Upper lobe of left lung (tissue), 6 donors: Measurements from ENCODE around the gene GALNT11. TPM values are rescaled to one million over a fixed set of nuclear protein-coding genes. Genes with fewer than 3 reads are reported as not detected.
"Not testable (repeated sequence)": the region's sequence is repeated elsewhere in the genome, so short reads cannot be mapped to it uniquely, and the experiment has no call there.

Experiments
- ATAC-seq, 2 donors: fragments of 200-7000 bp; cut with Tn5 transposase; one replicate each; pipeline ENCODE4 v1.9.1; 2022; ENCODE audit warnings: mild to moderate bottlenecking in 2 of 2, moderate library complexity in 2 of 2; ENCODE audit not compliant: low FRiP score in 2 of 2
- DNase-seq, 2 donors: peaks; one replicate each; pipeline ENCODE4 v3.0.0-alpha.2; 2019 to 2020
- H3K27ac ChIP-seq, 4 donors: fragments of 200-600 bp; sonication (generic); one replicate each; pipeline ENCODE4 v1.5.1; 2016 to 2019
- H3K27me3 ChIP-seq, 4 donors: fragments of 200-600 bp; sonication (generic); one replicate each; pipeline ENCODE4 v1.5.1; 2017 to 2019
- H3K36me3 ChIP-seq, 4 donors: fragments of 200-600 bp; sonication (generic); one replicate each; pipeline ENCODE4 v1.5.1; 2016 to 2019
- H3K4me1 ChIP-seq, 4 donors: fragments of 200-600 bp; sonication (generic); one replicate each; pipeline ENCODE4 v1.5.1; 2018 to 2019
- H3K4me3 ChIP-seq, 4 donors: fragments of 200-600 bp; sonication (generic); one replicate each; pipeline ENCODE4 v1.5.1; 2017 to 2019; ENCODE audit warnings: mild to moderate bottlenecking in 2 of 4, moderate library complexity in 1 of 4
- H3K9me3 ChIP-seq, 4 donors: fragments of 200-600 bp; sonication (generic); one replicate each; pipeline ENCODE4 v1.5.1; 2018 to 2019
- CTCF ChIP-seq, 6 experiments: fragments of 450-650 bp in 4 of 6; fragments of 200-600 bp in 2 of 6; sonication (generic) in 2 of 6; IDR thresholded peaks; one replicate each; pipeline ENCODE4 v1.5.1; 2016 to 2019; ENCODE audit warnings: antibody characterized with exemption in 6 of 6
- EP300 ChIP-seq, 4 donors: sonication (generic); formaldehyde crosslinking; IDR thresholded peaks; one replicate each; pipeline ENCODE4 v1.5.1; 2017; ENCODE audit warnings: antibody characterized with exemption in 4 of 4, control low read depth in 2 of 4
- POLR2A ChIP-seq, 4 donors: fragments of 450-650 bp; IDR thresholded peaks; one replicate each; pipeline ENCODE4 v1.5.1; 2016 to 2017; ENCODE audit warnings: antibody characterized with exemption in 4 of 4, mild to moderate bottlenecking in 2 of 4
- POLR2AphosphoS5 ChIP-seq, 2 donors: sonication (generic); formaldehyde crosslinking; IDR thresholded peaks; one replicate each; pipeline ENCODE4 v1.5.1; 2017; ENCODE audit warnings: antibody characterized with exemption in 2 of 2
- WGBS, 2 donors: methylation state at CpG; one replicate each; pipeline ENCODE4 v1.1.5; 2017 to 2018; 5-methylcytosine and 5-hydroxymethylcytosine counted together
- total RNA-seq, 6 donors: library from RNA; depleted of rRNA in 4 of 6; stranded (reverse); fragments of >200 nt in 4 of 6; gene quantifications; one replicate each; pipeline versions ENCODE4 v1.1.0 to v1.2.1, GENCODE V29; 2016 to 2021
- donor health status: DM: no; HTN: no; CAD: no; lungs with moderate emphysema.
- donor health status: DM: no; HTN: yes; CAD: no; lungs with severe emphysema.

The GALNT11 gene
- total RNA-seq, 6 donors from 2014 or later: 31.2 to 63.8 (median 43.2) TPM

- Histone ChIP-seq H3K36me3 (peaks cover 0 to 13% (median 1%) of the 10 kb centered on the region in 4 donors), H3K4me1 (peaks cover 20 to 29% (median 24%) of the 10 kb centered on the region in 4 donors)
- H3K27me3 ChIP-seq, ATAC-seq, H3K4me3 ChIP-seq, H3K9me3 ChIP-seq, H3K27ac ChIP-seq: not testable (repeated sequence)
- WGBS, 2 donors: 78 to 83% methylated on average over 10 of the region's 10 CpGs
- TF ChIP-seq CTCF (IDR thresholded peaks at IDR 0.05): peak; percentile 19 to 49 (median 40)
- peak in 1 of 2 donors; percentile 72 for DNase-seq
Measured at GRCh38 chr7:152030059-152030458, 4.6 kb downstream of the GALNT11 start.

- not testable (repeated sequence) for H3K27ac ChIP-seq, DNase-seq, H3K4me3 ChIP-seq, H3K27me3 ChIP-seq, ATAC-seq, H3K9me3 ChIP-seq
- H3K36me3 ChIP-seq: peaks cover 0 to 13% (median 1%) of the 10 kb centered on the region in 4 donors
- H3K4me1 ChIP-seq: peaks cover 20 to 29% (median 24%) of the 10 kb centered on the region in 4 donors
- WGBS, 2 donors: 27 to 43% methylated on average over 1 of the region's 1 CpG
Measured at GRCh38 chr7:152030639-152031038, 5.2 kb downstream of the GALNT11 start.

GRCh38 chr7:152035817-152036216 lies 10.3 kb downstream of the GALNT11 start:
- no peaks in the 10 kb centered on the region for H3K27me3 ChIP-seq
- no peak for DNase-seq
- H3K27ac ChIP-seq: no peak overlapping the region
- H3K36me3 ChIP-seq: no peaks in the 10 kb centered on the region
- peaks cover 6 to 22% (median 18%) of the 10 kb centered on the region in 4 donors for H3K9me3 ChIP-seq
- no peak overlapping the region for H3K4me3 ChIP-seq
- H3K4me1 ChIP-seq: peaks cover 0 to 2% (median under 1%) of the 10 kb centered on the region in 4 donors
- 97 to 98% methylated on average over 5 of the region's 5 CpGs for WGBS, 2 donors
- ATAC-seq: no peak
- TF ChIP-seq POLR2A (IDR thresholded peaks at IDR 0.05) (no peak), POLR2AphosphoS5 (IDR thresholded peaks at IDR 0.05) (no peak), EP300 (IDR thresholded peaks at IDR 0.05) (no peak), CTCF (IDR thresholded peaks at IDR 0.05) (no peak)

- not testable (repeated sequence) for H3K36me3 ChIP-seq, H3K4me3 ChIP-seq, DNase-seq, H3K27me3 ChIP-seq, ATAC-seq, H3K4me1 ChIP-seq, H3K27ac ChIP-seq
- peaks cover 6 to 22% (median 18%) of the 10 kb centered on the region in 4 donors for H3K9me3 ChIP-seq
- 81 to 93% methylated on average over 5 of the region's 5 CpGs for WGBS, 2 donors
Measured at GRCh38 chr7:152038410-152038809, 12.9 kb downstream of the GALNT11 start.

- not testable (repeated sequence) for ATAC-seq, H3K27ac ChIP-seq, H3K4me3 ChIP-seq, H3K27me3 ChIP-seq, H3K4me1 ChIP-seq, H3K36me3 ChIP-seq
- peaks cover 3 to 16% (median 13%) of the 10 kb centered on the region in 4 donors for H3K9me3 ChIP-seq
- DNase-seq: peak in 1 of 2 donors; percentile 89
- 61 to 82% methylated on average over 8 of the region's 8 CpGs for WGBS, 2 donors
Measured at GRCh38 chr7:152043086-152043485, 17.6 kb downstream of the GALNT11 start.

- ATAC-seq, DNase-seq, H3K36me3 ChIP-seq, H3K4me3 ChIP-seq, H3K27me3 ChIP-seq, H3K4me1 ChIP-seq, H3K27ac ChIP-seq, H3K9me3 ChIP-seq: not testable (repeated sequence)
- 90 to 94% methylated on average over 3 of the region's 3 CpGs for WGBS, 2 donors
Measured at GRCh38 chr7:152044909-152045308, 19.4 kb downstream of the GALNT11 start.

- Histone ChIP-seq H3K27ac (no peak overlapping the region), H3K27me3 (no peaks in the 10 kb centered on the region), H3K4me1 (peaks cover 0 to 8% (median 6%) of the 10 kb centered on the region in 4 donors), H3K36me3 (no peaks in the 10 kb centered on the region), H3K4me3 (no peak overlapping the region), H3K9me3 (no peaks in the 10 kb centered on the region)
- no peak for ATAC-seq
- no peak for TF ChIP-seq EP300 (IDR thresholded peaks at IDR 0.05)
- TF ChIP-seq POLR2AphosphoS5 (IDR thresholded peaks at IDR 0.05): no peak
- TF ChIP-seq POLR2A (IDR thresholded peaks at IDR 0.05): no peak
- no peak for TF ChIP-seq CTCF (IDR thresholded peaks at IDR 0.05)
- DNase-seq: no peak
Measured at GRCh38 chr7:152046531-152046930, 21.1 kb downstream of the GALNT11 start.
